Testis (tissue), 3 donors: ENCODE measurements around the gene MARK1. TPM values are rescaled to one million over a fixed set of nuclear protein-coding genes. Genes with fewer than 3 reads are reported as not detected.

Experiments
- DNase-seq: peaks from one replicate; pipeline ENCODE4 v3.0.0-alpha.2; 2019
- H3K27ac ChIP-seq, 2 donors: fragments of 200-600 bp; sonication (generic); one replicate each; pipeline ENCODE4 v1.5.1; 2019
- H3K27me3 ChIP-seq: fragments of 200-600 bp; sonication (generic); one replicate; pipeline ENCODE4 v1.5.1; 2019
- H3K36me3 ChIP-seq: fragments of 200-600 bp; sonication (generic); one replicate; pipeline ENCODE4 v1.5.1; 2017; ENCODE audit warnings: low read depth; ENCODE audit errors: missing control alignments
- H3K4me1 ChIP-seq: fragments of 200-600 bp; sonication (generic); one replicate; pipeline ENCODE4 v1.5.1; 2019
- H3K4me3 ChIP-seq, 2 donors: fragments of 200-600 bp; sonication (generic); one replicate each; pipeline ENCODE4 v1.5.1; 2017 to 2019
- H3K9me3 ChIP-seq: fragments of 200-600 bp; sonication (generic); one replicate; pipeline ENCODE4 v1.5.1; 2017
- POLR2A ChIP-seq: fragments of 450-650 bp; IDR thresholded peaks from one replicate; pipeline ENCODE4 v1.6.1; 2017; ENCODE audit warnings: antibody characterized with exemption, mild to moderate bottlenecking, moderate library complexity
- WGBS, 2 donors: methylation state at CpG; one replicate each; pipeline ENCODE4 v1.1.5; 2018; 5-methylcytosine and 5-hydroxymethylcytosine counted together
- intact Hi-C: fragments of 100-400 bp; cut with DNase I; formaldehyde crosslinking; loops from one replicate; pipeline ENCODE4 v1.15.1; 2023; ENCODE audit warnings: low total_unique reads
- polyA plus RNA-seq: library from polyadenylated mRNA; stranded (reverse); fragments of 350-450 nt; fragmentation: Illumina TruSeq; extraction: RNeasy Lipid Tissue Mini Kit (QIAGEN cat#74804); gene quantifications from one replicate; pipeline ENCODE4 v1.2.3, GENCODE V29; 2014; ENCODE audit warnings: low read depth, low replicate concordance; ENCODE audit not compliant: insufficient read depth
- total RNA-seq, 2 donors: library from RNA; depleted of rRNA; stranded (reverse); fragments of >200 nt; gene quantifications; one replicate each; pipeline ENCODE4 v1.2.3, GENCODE V29; 2016
- TF ChIP-seq, protein P1 (sequence below), 3 experiments: fragments of 450-650 bp in 2 of 3; fragments of 200-600 bp in 1 of 3; sonication (generic) in 1 of 3; IDR thresholded peaks; one replicate each; pipeline ENCODE4 v1.5.1; 2016 to 2019; ENCODE audit warnings: antibody characterized with exemption in 3 of 3, mild to moderate bottlenecking in 2 of 3, moderate library complexity in 1 of 3

MARK1 gene
- total and polyA plus RNA-seq, 3 donors from 2014 or later, result 25.5 to 49.6 (median 31.2) TPM

DNA sequence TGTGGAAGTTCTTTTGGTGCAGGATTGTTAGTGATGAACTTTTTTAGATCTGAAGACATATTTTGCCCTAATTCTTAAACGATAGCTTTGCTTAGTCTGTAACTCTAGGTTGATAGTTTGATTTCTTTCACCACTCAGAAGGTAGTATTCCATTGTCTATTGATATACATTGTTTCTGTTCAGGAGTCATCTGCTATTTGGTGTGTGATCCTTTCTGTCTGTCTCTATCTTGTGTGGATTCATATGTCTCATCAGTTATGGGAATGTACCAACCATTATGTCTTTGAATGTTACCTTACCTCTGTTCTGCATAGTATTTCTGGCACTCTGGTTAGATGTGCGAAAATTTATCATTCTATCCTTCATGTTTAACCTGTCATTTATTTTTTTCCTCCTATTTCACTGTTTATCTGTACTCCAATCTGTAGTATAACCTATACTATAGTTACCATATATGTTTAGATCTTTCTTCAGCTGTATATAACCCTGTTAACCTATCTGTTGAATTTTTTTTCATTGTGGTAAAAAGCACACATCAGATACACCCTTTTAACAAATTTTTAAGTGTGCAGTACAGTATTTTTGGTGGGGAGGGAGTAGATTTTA, 5.7 kb downstream of the MARK1 start:
- Histone ChIP-seq H3K4me3 (no peak overlapping the region), H3K27me3 (no peaks in the 10 kb centered on the region), H3K36me3 (no peaks in the 10 kb centered on the region), H3K4me1 (no peaks in the 10 kb centered on the region), H3K9me3 (no peaks in the 10 kb centered on the region), H3K27ac (no peak overlapping the region)
- no peak for DNase-seq
- WGBS, 2 donors, result 77 to 83% methylated on average over 2 of the region's 2 CpGs
- TF ChIP-seq, protein P1, sequence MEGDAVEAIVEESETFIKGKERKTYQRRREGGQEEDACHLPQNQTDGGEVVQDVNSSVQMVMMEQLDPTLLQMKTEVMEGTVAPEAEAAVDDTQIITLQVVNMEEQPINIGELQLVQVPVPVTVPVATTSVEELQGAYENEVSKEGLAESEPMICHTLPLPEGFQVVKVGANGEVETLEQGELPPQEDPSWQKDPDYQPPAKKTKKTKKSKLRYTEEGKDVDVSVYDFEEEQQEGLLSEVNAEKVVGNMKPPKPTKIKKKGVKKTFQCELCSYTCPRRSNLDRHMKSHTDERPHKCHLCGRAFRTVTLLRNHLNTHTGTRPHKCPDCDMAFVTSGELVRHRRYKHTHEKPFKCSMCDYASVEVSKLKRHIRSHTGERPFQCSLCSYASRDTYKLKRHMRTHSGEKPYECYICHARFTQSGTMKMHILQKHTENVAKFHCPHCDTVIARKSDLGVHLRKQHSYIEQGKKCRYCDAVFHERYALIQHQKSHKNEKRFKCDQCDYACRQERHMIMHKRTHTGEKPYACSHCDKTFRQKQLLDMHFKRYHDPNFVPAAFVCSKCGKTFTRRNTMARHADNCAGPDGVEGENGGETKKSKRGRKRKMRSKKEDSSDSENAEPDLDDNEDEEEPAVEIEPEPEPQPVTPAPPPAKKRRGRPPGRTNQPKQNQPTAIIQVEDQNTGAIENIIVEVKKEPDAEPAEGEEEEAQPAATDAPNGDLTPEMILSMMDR (IDR thresholded peaks at IDR 0.05), result no peak
- no peak for TF ChIP-seq POLR2A
- intact Hi-C loops, result no loop called here

DNA sequence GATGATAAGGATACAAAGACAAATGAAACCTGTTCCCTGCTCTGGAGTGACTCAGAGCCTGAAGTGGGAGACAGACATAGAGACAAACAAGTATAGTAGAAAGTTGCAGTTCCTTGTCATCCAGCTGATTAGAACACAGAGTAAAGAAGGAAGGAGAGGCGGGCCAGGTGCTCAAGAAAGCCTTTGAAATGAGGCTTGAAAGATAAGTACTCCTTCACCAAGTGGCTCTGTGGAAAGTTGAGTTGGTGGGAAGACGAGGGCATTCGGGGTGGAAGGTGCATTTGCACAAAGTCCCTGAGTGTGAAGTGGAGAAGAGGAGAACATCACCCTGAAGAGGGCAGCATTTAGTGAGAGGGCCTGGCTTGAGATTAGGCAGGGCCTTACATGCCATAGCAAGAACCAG, 17.0 kb downstream of the MARK1 start:
- no peak for DNase-seq
- intact Hi-C loops, result no loop called here
- Histone ChIP-seq H3K27me3 (no peaks in the 10 kb centered on the region), H3K36me3 (no peaks in the 10 kb centered on the region), H3K4me1 (no peaks in the 10 kb centered on the region), H3K4me3 (no peak overlapping the region), H3K9me3 (no peaks in the 10 kb centered on the region), H3K27ac (no peak overlapping the region)
- 88 to 91% methylated on average over 3 of the region's 3 CpGs for WGBS, 2 donors
- TF ChIP-seq POLR2A, result no peak
- TF ChIP-seq, protein P1 (IDR thresholded peaks at IDR 0.05), result no peak

DNA sequence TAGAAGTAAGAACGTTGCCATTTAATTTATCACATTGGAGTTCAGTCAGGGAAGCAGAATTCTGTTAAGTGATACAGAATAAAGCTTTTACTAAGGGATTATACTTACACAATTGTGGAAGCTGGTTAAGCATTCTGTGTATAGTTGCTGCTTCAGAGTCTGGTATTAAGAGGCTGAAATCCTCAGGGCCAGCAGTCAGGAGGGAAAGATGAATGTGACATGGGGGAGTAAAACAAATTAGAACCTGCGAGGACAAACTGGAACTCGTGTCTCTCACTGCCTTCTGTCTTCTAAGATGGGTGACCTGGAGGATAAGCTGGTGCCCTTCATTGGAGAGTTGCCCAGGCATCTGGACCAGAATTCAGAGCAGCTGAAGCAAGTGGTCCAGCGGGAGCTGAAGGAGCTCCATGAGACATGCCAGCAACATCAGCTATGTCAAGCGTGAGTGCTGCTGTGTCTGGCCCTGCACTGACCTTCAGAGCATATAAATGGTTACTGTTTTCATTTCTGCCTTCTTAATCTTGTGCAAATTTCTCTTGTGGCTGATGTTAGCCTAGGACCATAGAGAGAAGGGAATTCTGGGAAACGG, 23.0 kb downstream of the MARK1 start:
- TF ChIP-seq, protein P1 (IDR thresholded peaks at IDR 0.05), result no peak
- TF ChIP-seq POLR2A, result no peak
- H3K27me3 ChIP-seq, result no peaks in the 10 kb centered on the region
- DNase-seq, result peak; percentile 48

DNA sequence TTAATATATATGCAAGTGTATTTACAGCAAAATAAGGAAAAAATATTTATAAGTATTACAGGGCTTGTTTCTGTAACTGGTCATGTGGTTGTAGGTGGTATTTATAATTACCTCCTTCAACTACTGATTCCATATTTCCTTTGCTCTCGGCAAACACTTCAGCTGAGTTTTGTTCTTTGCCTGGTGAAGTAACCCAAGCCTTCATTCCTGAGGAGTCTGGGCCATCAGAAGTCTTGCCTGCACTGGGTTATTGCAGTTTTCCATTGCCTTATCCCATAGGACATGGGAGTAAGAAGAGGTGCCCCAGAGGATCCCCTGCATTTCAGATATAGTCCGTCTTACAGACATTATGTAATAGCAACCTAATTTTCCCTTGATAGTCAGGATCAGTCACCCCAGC, 23.8 kb downstream of the MARK1 start:
- TF ChIP-seq, protein P1 (IDR thresholded peaks at IDR 0.05), result no peak
- TF ChIP-seq POLR2A, result no peak
- intact Hi-C loops, result no loop called here
- H3K27me3 ChIP-seq, result no peaks in the 10 kb centered on the region
- H3K4me1 ChIP-seq, result no peaks in the 10 kb centered on the region
- DNase-seq, result no peak
- 94% methylated on average over 2 of the region's 2 CpGs for WGBS, 2 donors
- no peak overlapping the region for H3K4me3 ChIP-seq
- H3K27ac ChIP-seq, result no peak overlapping the region
- H3K36me3 ChIP-seq, result no peaks in the 10 kb centered on the region
- no peaks in the 10 kb centered on the region for H3K9me3 ChIP-seq

More for the DNA sequence above, 23.0 kb downstream of the MARK1 start:
- intact Hi-C loops, result no loop called here
- Histone ChIP-seq H3K27ac (no peak overlapping the region), H3K4me1 (no peaks in the 10 kb centered on the region), H3K36me3 (no peaks in the 10 kb centered on the region), H3K4me3 (no peak overlapping the region), H3K9me3 (no peaks in the 10 kb centered on the region)
- WGBS, 2 donors, result 54 to 55% methylated on average over 6 of the region's 6 CpGs
